IMR-90 (cell line): Measurements from ENCODE around the gene MICAL2. TPM values are rescaled to one million over a fixed set of nuclear protein-coding genes. Genes with fewer than 3 reads are reported as not detected.

ENCODE experiments used
- ATAC-seq: fragments of 200-7000 bp; cut with Tn5 transposase; 2 replicates; pipeline ENCODE4 v1.9.1; 2020; ENCODE audit warnings: low read depth, mild to moderate bottlenecking, moderate library complexity
- BruUV-seq: library from RNA; stranded (reverse); fragments of 400-500 nt; replicated peaks from 2 replicates; lab custom pipeline; 2021; lab: Mats Ljungman, UMichigan
- CTCF ChIA-PET: fragments of 300-600 bp; formaldehyde crosslinking; extraction: SDS; loops from one replicate; lab custom pipeline; 2021; ENCODE audit warnings: antibody characterized with exemption; lab: Yijun Ruan, JAX
- POLR2A ChIA-PET: fragments of 300-600 bp; sonication (Branson Sonifier 250); formaldehyde crosslinking; loops from one replicate; lab custom pipeline; 2022; ENCODE audit warnings: antibody characterized with exemption; ENCODE audit not compliant: unreplicated experiment; lab: Charles Lee
- DNase-seq: peaks from one replicate; pipeline ENCODE4 v3.0.0; 2013
- H2AFZ ChIP-seq: replicated peaks from 2 replicates; pipeline ENCODE3; 2013; ENCODE audit warnings: low read length, mild to moderate bottlenecking; ENCODE audit not compliant: poor library complexity
- H2AK5ac ChIP-seq: 2 replicates; pipeline ENCODE4 v1.6.1; 2013; ENCODE audit warnings: low read depth, low read length, inconsistent platforms
- H2AK9ac ChIP-seq: replicated peaks from 2 replicates; pipeline ENCODE3; 2013; ENCODE audit warnings: mild to moderate bottlenecking, low read depth, low read length, moderate library complexity; ENCODE audit not compliant: poor library complexity
- H2BK120ac ChIP-seq: 2 replicates; pipeline ENCODE4 v1.6.1; 2013; ENCODE audit warnings: low read depth, low read length, inconsistent platforms
- H2BK15ac ChIP-seq: 3 replicates; pipeline ENCODE4 v1.6.1; 2013; ENCODE audit warnings: low read depth, low read length, inconsistent platforms
- H2BK20ac ChIP-seq: 2 replicates; pipeline ENCODE4 v1.6.1; 2013; ENCODE audit warnings: low read depth, mild to moderate bottlenecking, inconsistent platforms, low read length, moderate library complexity
- H2BK5ac ChIP-seq: 2 replicates; pipeline ENCODE4 v1.6.1; 2013; ENCODE audit warnings: mild to moderate bottlenecking, low read depth, low read length, inconsistent platforms; ENCODE audit not compliant: poor library complexity, severe bottlenecking
- H3K14ac ChIP-seq: replicated peaks from 2 replicates; pipeline ENCODE4 v1.6.1; 2013; ENCODE audit warnings: low read depth, low read length, inconsistent platforms
- H3K18ac ChIP-seq: 2 replicates; pipeline ENCODE4 v1.6.1; 2013; ENCODE audit warnings: low read depth, low read length, control low read depth
- H3K23ac ChIP-seq: 2 replicates; pipeline ENCODE4 v1.6.1; 2013; ENCODE audit warnings: low read depth, low read length, inconsistent platforms
- H3K27ac ChIP-seq: 2 replicates; pipeline ENCODE4 v1.5.1; 2013; ENCODE audit warnings: mild to moderate bottlenecking, control low read depth, low read length; ENCODE audit not compliant: insufficient read depth
- H3K27me3 ChIP-seq: 2 replicates; pipeline ENCODE4 v1.6.1; 2013; ENCODE audit warnings: low read length; ENCODE audit not compliant: control insufficient read depth, insufficient read depth
- H3K36me3 ChIP-seq: 2 replicates; pipeline ENCODE4 v1.6.1; 2013; ENCODE audit warnings: low read length, mixed read lengths; ENCODE audit not compliant: control insufficient read depth, insufficient read depth
- H3K4ac ChIP-seq: 2 replicates; pipeline ENCODE4 v1.6.1; 2013; ENCODE audit warnings: low read depth, low read length, inconsistent platforms
- H3K4me1 ChIP-seq: 2 replicates; pipeline ENCODE4 v1.6.1; 2013; ENCODE audit warnings: low read length, mixed read lengths; ENCODE audit not compliant: control insufficient read depth, insufficient read depth
- H3K4me2 ChIP-seq: 2 replicates; pipeline ENCODE4 v1.6.1; 2013; ENCODE audit warnings: low read depth, mild to moderate bottlenecking, control low read depth, low read length, moderate library complexity
- H3K4me3 ChIP-seq: 2 replicates; pipeline ENCODE4 v1.5.1; 2013; ENCODE audit warnings: low read depth, mild to moderate bottlenecking, control low read depth, low read length, moderate library complexity; ENCODE audit not compliant: insufficient read depth
- H3K56ac ChIP-seq: 2 replicates; pipeline ENCODE4 v1.6.1; 2013; ENCODE audit warnings: low read length, inconsistent platforms; ENCODE audit not compliant: insufficient read depth; ENCODE audit errors: extremely low read depth
- H3K79me1 ChIP-seq, 2 experiments: 2 replicates each; pipeline ENCODE4 v1.6.1; 2013; ENCODE audit warnings: low read length in 2 of 2, inconsistent platforms in 1 of 2, low read depth in 1 of 2
- H3K9ac ChIP-seq: 2 replicates; pipeline ENCODE4 v1.6.1; 2013; ENCODE audit warnings: low read depth, low read length, control low read depth
- H3K9me1 ChIP-seq: 2 replicates; pipeline ENCODE4 v1.6.1; 2013; ENCODE audit warnings: low read length, inconsistent platforms; ENCODE audit not compliant: insufficient read depth
- H3K9me3 ChIP-seq: 2 replicates; pipeline ENCODE4 v1.6.1; 2013; ENCODE audit warnings: low read length; ENCODE audit not compliant: control insufficient read depth, insufficient read depth
- H4K20me1 ChIP-seq: 2 replicates; pipeline ENCODE4 v1.6.1; 2013; ENCODE audit warnings: low read length, inconsistent platforms; ENCODE audit not compliant: insufficient read depth
- H4K5ac ChIP-seq: 2 replicates; pipeline ENCODE4 v1.6.1; 2013; ENCODE audit warnings: mild to moderate bottlenecking, low read depth, low read length, control low read depth
- H4K8ac ChIP-seq, 2 experiments: 2 replicates each; pipeline ENCODE4 v1.6.1; 2013; ENCODE audit warnings: low read depth in 2 of 2, low read length in 2 of 2, control low read depth in 1 of 2, inconsistent platforms in 1 of 2
- H4K91ac ChIP-seq: 2 replicates; pipeline ENCODE4 v1.6.1; 2013; ENCODE audit warnings: low read depth, low read length, inconsistent platforms; ENCODE audit not compliant: insufficient read depth
- BHLHE40 ChIP-seq: fragments of 150-350 bp; IDR thresholded peaks from 2 replicates; pipeline ENCODE4 v1.6.1; 2016; ENCODE audit warnings: mild to moderate bottlenecking, low read depth, low read length
- CHD1 ChIP-seq: IDR thresholded peaks from 2 replicates; pipeline ENCODE4 v1.6.1; 2012; ENCODE audit warnings: low read depth, low read length, improper control_type of control experiment
- CTCF ChIP-seq: conservative IDR thresholded peaks from 2 replicates; pipeline ENCODE4 v1.5.1; 2012; ENCODE audit warnings: mild to moderate bottlenecking, low read depth, low read length, improper control_type of control experiment
- ELK1 ChIP-seq: fragments of 150-350 bp; IDR thresholded peaks from 2 replicates; pipeline ENCODE4 v1.6.1; 2016; ENCODE audit warnings: low read depth, mild to moderate bottlenecking, low read length, moderate library complexity, borderline replicate concordance
- FOS ChIP-seq: fragments of 150-350 bp; IDR thresholded peaks from 2 replicates; pipeline ENCODE4 v1.6.1; 2016; ENCODE audit warnings: low read depth, low read length
- MAZ ChIP-seq: IDR thresholded peaks from 2 replicates; pipeline ENCODE4 v1.6.1; 2012; ENCODE audit warnings: low read depth, mild to moderate bottlenecking, low read length, improper control_type of control experiment, moderate library complexity, borderline replicate concordance
- MXI1 ChIP-seq: IDR thresholded peaks from 2 replicates; pipeline ENCODE4 v1.6.1; 2012; ENCODE audit warnings: low read depth, mild to moderate bottlenecking, low read length, moderate library complexity, borderline replicate concordance
- NFE2L2 ChIP-seq: fragments of 150-350 bp; IDR thresholded peaks from 2 replicates; pipeline ENCODE4 v1.6.1; 2016; ENCODE audit warnings: low read depth, mild to moderate bottlenecking, low read length
- POLR2A ChIP-seq: IDR thresholded peaks from 2 replicates; pipeline ENCODE4 v1.6.1; 2012; ENCODE audit warnings: mild to moderate bottlenecking, low read depth, low read length
- RFX5 ChIP-seq: IDR thresholded peaks from 2 replicates; pipeline ENCODE4 v1.8.0; 2012; ENCODE audit warnings: low read depth, mild to moderate bottlenecking, low read length, moderate library complexity
- SMC3 ChIP-seq: fragments of 150-350 bp; IDR thresholded peaks from 2 replicates; pipeline ENCODE4 v1.6.1; 2016; ENCODE audit warnings: low read depth, mild to moderate bottlenecking, antibody characterized with exemption, low read length, moderate library complexity
- USF2 ChIP-seq: fragments of 150-350 bp; IDR thresholded peaks from 2 replicates; pipeline ENCODE4 v1.6.1; 2017; ENCODE audit warnings: mild to moderate bottlenecking, antibody characterized with exemption, low read length, low read depth
- WGBS, 2 experiments: methylation state at CpG; one replicate each; pipeline versions ENCODE4 v1.1.5 to v1.1.7; 2013; ENCODE audit warnings: missing lambda C conversion rate in 2 of 2; ENCODE audit not compliant: insufficient read length in 1 of 2; ENCODE audit errors: extremely low coverage in 2 of 2; 5-methylcytosine and 5-hydroxymethylcytosine counted together
- dilution Hi-C: fragments of 300-500 bp; cut with HindIII; formaldehyde crosslinking; loops from one replicate; pipeline ENCODE4 v1.14.3; 2018; ENCODE audit warnings: low sequenced_read_pairs; ENCODE audit not compliant: unreplicated experiment
- in situ Hi-C: fragments of 300-500 bp; cut with MboI; formaldehyde crosslinking; loops from 3 replicates; pipeline ENCODE4 v1.14.3; 2019; ENCODE audit warnings: low sequenced_read_pairs, inconsistent platforms, mixed read lengths
- intact Hi-C: fragments of 100-400 bp; cut with micrococcal nuclease; formaldehyde crosslinking; loops from 2 replicates; pipeline ENCODE4 v1.10.0; 2022
- polyA plus RNA-seq, 3 experiments: library from polyadenylated mRNA; depleted of rRNA; stranded (reverse); fragments of >200 nt; gene quantifications; 2 replicates each; pipeline ENCODE4 v1.2.3, GENCODE V29; 2012; ENCODE audit warnings: low replicate concordance in 1 of 3
- total RNA-seq: library from RNA; depleted of rRNA; stranded (reverse); fragments of >200 nt; gene quantifications from 2 replicates; pipeline ENCODE4 v1.2.3, GENCODE V29; 2012

MICAL2 gene
- total and polyA plus RNA-seq, 2 of the 4 experiments (the other 2 are of a cell fraction) = 170 to 336 TPM

- ATAC-seq (no peak), DNase-seq (no peak)
- Histone ChIP-seq H3K56ac (no peak overlapping the region), H2BK5ac (no peak overlapping the region), H2AK5ac (no peak overlapping the region), H3K27ac (no peak overlapping the region), H3K14ac (no peak overlapping the region), H3K23ac (no peak overlapping the region), H3K4me1 (peaks cover 16% of the 10 kb centered on the region), H3K9me3 (no peaks in the 10 kb centered on the region), H2BK120ac (no peak overlapping the region), H3K27me3 (no peaks in the 10 kb centered on the region), H4K20me1 (no peaks in the 10 kb centered on the region), H4K91ac (no peak overlapping the region), H3K79me1 (peaks cover 9 to 37% of the 10 kb centered on the region in 2 experiments), H3K36me3 (peaks cover 27% of the 10 kb centered on the region), H4K8ac (no peak overlapping the region), H4K5ac (no peak overlapping the region), H2BK15ac (no peak overlapping the region), H2AFZ (no peak overlapping the region), H3K9ac (no peak overlapping the region), H2BK20ac (no peak overlapping the region), H3K9me1 (peaks cover 34% of the 10 kb centered on the region), H3K18ac (no peak overlapping the region), H3K4me2 (no peak overlapping the region), H3K4me3 (no peak overlapping the region), H2AK9ac (no peak overlapping the region), H3K4ac (no peak overlapping the region)
- TF ChIP-seq SMC3 (no peak), FOS (no peak), CTCF (no peak), RFX5 (no peak), MAZ (no peak), USF2 (no peak), NFE2L2 (no peak), ELK1 (no peak), POLR2A (no peak), MXI1 (no peak), CHD1 (no peak), BHLHE40 (no peak)
- in situ Hi-C loops (loop anchor here (25.0 kb wide), 1 partner anchor 1479 kb away; no protein-coding TSS in a partner anchor), intact Hi-C loops (no loop called here), dilution Hi-C loops (no loop called here)
- WGBS, 2 experiments = no CpG with 5 or more reads among the region's 1 CpG
- BruUV-seq = no TSS peak
- ChIA-PET CTCF (no interaction called here), POLR2A (no interaction called here)
Observed at GRCh38 chr11:12266132-12266531, 155.7 kb downstream of the MICAL2 start.
